HUES48 (cell line): ENCODE measurements around the gene TBC1D26.
"Not testable (repeated sequence)": the region's sequence is repeated elsewhere in the genome, so short reads cannot be mapped to it uniquely, and the experiment has no call there.

Source experiments
- H3K27ac ChIP-seq: one replicate; pipeline ENCODE4 v1.7.0; 2013; ENCODE audit warnings: low read depth, low read length, inconsistent platforms
- H3K27me3 ChIP-seq: 2 replicates; pipeline ENCODE4 v1.6.1; 2013; ENCODE audit warnings: mild to moderate bottlenecking, low read length; ENCODE audit not compliant: control insufficient read depth, insufficient read depth
- H3K36me3 ChIP-seq: 2 replicates; pipeline ENCODE4 v1.6.1; 2013; ENCODE audit warnings: low read length; ENCODE audit not compliant: control insufficient read depth, insufficient read depth
- H3K4me1 ChIP-seq: 2 replicates; pipeline ENCODE4 v1.6.1; 2013; ENCODE audit warnings: mild to moderate bottlenecking, low read length; ENCODE audit not compliant: control insufficient read depth, insufficient read depth
- H3K4me3 ChIP-seq: 2 replicates; pipeline ENCODE4 v1.5.1; 2013; ENCODE audit warnings: mild to moderate bottlenecking, low read depth, low read length
- H3K9ac ChIP-seq: 2 replicates; pipeline ENCODE4 v1.6.1; 2013; ENCODE audit warnings: mild to moderate bottlenecking, low read depth, low read length, moderate library complexity
- H3K9me3 ChIP-seq: 2 replicates; pipeline ENCODE4 v1.6.1; 2013; ENCODE audit warnings: low read length; ENCODE audit not compliant: control insufficient read depth, insufficient read depth

The TBC1D26 gene

GRCh38 chr17:15787363-15788075 is 55.4 kb downstream of the TBC1D26 start:
- H3K9ac ChIP-seq, H3K4me3 ChIP-seq, H3K9me3 ChIP-seq, H3K36me3 ChIP-seq, H3K27ac ChIP-seq, H3K27me3 ChIP-seq, H3K4me1 ChIP-seq: not testable (repeated sequence)

DNA sequence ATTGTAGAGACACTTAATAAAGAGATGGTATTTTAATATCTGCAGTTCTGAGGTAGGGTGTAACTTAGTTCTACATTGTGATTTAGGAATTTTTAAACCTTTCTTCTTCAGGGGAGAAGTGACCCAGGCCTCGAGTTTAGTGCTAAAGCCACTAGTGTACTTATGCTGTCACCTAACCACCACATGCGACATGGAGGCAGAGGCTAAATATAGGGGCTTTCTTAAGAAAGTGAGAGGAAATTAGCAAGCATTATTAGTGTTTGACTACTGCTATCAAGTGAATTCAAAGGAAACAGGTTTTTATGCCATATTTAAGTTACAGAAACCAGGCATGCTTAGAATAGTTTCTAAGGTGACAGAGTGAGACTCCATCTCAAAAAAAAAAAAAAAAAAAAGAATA is 56.3 kb downstream of the TBC1D26 start:
- H3K9ac ChIP-seq, H3K27me3 ChIP-seq, H3K9me3 ChIP-seq, H3K36me3 ChIP-seq, H3K4me1 ChIP-seq, H3K27ac ChIP-seq, H3K4me3 ChIP-seq: not testable (repeated sequence)
